ENCODE data around the gene SNX13.
A peak's percentile ranks its signal among the peaks of the same experiment; 100 is the strongest.

Gene SNX13

GRCh38 chr7:17943006-17943405 lies 2.7 kb upstream of the SNX13 start:
- no peak for DNase-seq

GRCh38 chr7:17942231-17942630 lies 1.9 kb upstream of the SNX13 start:
- no peak for DNase-seq

- peak; percentile 31 for DNase-seq
Observed at GRCh38 chr7:17940951-17941431, 697 bp upstream of the SNX13 start.

GRCh38 chr7:17939606-17940301 lies 540 bp downstream of the SNX13 start:
- peak; percentile 49 for DNase-seq

- no peak for DNase-seq
Observed at GRCh38 chr7:17939211-17939605, 1.1 kb downstream of the SNX13 start.

- no peak for DNase-seq
Observed at GRCh38 chr7:17937506-17938120, 2.7 kb downstream of the SNX13 start.

GRCh38 chr7:17936321-17936720 lies 4.0 kb downstream of the SNX13 start:
- no peak for DNase-seq

GRCh38 chr7:17934612-17935240 lies 5.6 kb downstream of the SNX13 start:
- no peak for DNase-seq

- no peak for DNase-seq
Observed at GRCh38 chr7:17934094-17934493, 6.2 kb downstream of the SNX13 start.

- DNase-seq: no peak
Observed at GRCh38 chr7:17932770-17933169, 7.5 kb downstream of the SNX13 start.

GRCh38 chr7:17931069-17931468 lies 9.2 kb downstream of the SNX13 start:
- DNase-seq: no peak

GRCh38 chr7:17930546-17930945 lies 9.7 kb downstream of the SNX13 start:
- no peak for DNase-seq

GRCh38 chr7:17929647-17930395 lies 10.5 kb downstream of the SNX13 start:
- DNase-seq: no peak

- DNase-seq: no peak
Observed at GRCh38 chr7:17928055-17928454, 12.2 kb downstream of the SNX13 start.

- DNase-seq: no peak
Observed at GRCh38 chr7:17921857-17922416, 18.4 kb downstream of the SNX13 start.

GRCh38 chr7:17917842-17918241 lies 22.5 kb downstream of the SNX13 start:
- no peak for DNase-seq

GRCh38 chr7:17916786-17917185 lies 23.5 kb downstream of the SNX13 start:
- no peak for DNase-seq

GRCh38 chr7:17915796-17916195 lies 24.5 kb downstream of the SNX13 start:
- DNase-seq: no peak

- DNase-seq: no peak
Observed at GRCh38 chr7:17915168-17915567, 25.1 kb downstream of the SNX13 start.

- DNase-seq: no peak
Observed at GRCh38 chr7:17913250-17913649, 27.0 kb downstream of the SNX13 start.

- no peak for DNase-seq
Observed at GRCh38 chr7:17912536-17913235, 27.6 kb downstream of the SNX13 start.

- no peak for DNase-seq
Observed at GRCh38 chr7:17912050-17912449, 28.2 kb downstream of the SNX13 start.

GRCh38 chr7:17910377-17910776 lies 29.9 kb downstream of the SNX13 start:
- DNase-seq: no peak
